ENCODE measurements around the gene ZNF609. TPM values are rescaled to one million over a fixed set of nuclear protein-coding genes. Genes with fewer than 3 reads are reported as not detected.
"Not testable (repeated sequence)": the region's sequence is repeated elsewhere in the genome, so short reads cannot be mapped to it uniquely, and the experiment has no call there.

ZNF609 gene
- total RNA-seq, 1 donor from 2014 or later = 48.2 TPM

GRCh38 chr15:64562003-64562640 lies 101.7 kb downstream of the ZNF609 start:
- intact Hi-C loops (cut with DNase I) = no loop called here
- ATAC-seq = no peak
- no peak for DNase-seq (ENCODE audit: low spot score)

DNA sequence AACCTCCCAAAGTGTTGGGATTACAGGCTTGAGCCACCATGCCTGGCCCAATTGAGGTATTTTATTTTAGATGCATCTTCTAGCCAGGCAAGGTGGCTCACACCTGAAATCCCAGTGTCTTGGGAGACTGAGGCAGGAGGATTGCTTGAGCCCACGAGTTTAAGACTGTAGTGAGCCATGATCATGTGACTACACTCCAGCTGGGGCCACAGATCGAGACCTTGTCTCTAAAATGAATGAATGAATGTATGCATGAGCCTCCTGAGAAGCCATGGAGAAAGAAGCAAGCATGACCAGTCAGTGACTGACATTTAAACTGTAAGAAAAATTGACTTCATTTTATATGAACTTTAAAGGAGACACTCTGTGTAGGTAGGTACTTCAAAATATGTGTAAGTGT lies 105.7 kb downstream of the ZNF609 start:
- DNase-seq (ENCODE audit: low spot score) = no peak
- intact Hi-C loops (cut with DNase I) = no loop called here

DNA sequence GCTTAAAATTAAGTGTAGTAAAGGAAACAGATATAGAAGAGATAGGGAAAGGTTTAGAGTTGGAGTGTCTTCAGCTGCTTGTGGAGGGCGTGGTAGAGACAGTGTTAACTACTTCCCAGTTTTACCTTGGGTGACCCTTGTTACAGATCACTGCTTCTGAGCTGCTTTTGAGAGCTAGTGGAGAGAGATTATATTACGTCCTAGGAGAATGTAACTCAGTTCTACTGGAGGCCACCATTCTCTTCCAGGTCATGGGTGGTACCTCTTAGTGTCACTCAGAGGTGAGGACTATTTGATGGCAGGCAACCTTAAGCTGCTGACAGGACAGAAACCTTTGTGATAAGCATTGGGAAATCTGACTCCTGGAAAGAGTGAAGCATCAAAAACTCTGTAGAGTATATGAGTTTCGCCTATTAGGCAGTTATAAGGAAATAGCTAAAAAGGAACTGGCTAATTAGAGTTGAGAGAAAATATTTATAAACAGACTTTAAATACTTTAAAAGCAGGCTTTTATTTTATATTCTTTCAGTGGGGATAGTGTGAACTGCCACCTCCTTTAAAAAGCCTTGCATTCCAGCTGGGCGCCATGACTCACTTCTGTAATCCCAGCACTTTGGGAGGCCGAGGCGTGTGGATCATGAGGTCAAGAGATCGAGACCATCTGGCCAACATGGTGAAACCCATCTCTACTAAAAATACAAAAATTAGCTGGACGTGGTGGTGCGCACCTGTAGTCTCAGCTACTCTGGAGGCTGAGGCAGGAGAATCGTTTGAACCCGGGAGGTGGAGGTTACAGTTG lies 106.5 kb downstream of the ZNF609 start:
- intact Hi-C loops (cut with DNase I) = no loop called here
- ATAC-seq (no peak), DNase-seq (ENCODE audit: low spot score) (no peak)

More for the DNA sequence above, 105.7 kb downstream of the ZNF609 start:
- no peak for ATAC-seq

GRCh38 chr15:64568765-64569164 lies 108.4 kb downstream of the ZNF609 start:
- intact Hi-C loops (cut with DNase I) = no loop called here
- ATAC-seq (no peak), DNase-seq (ENCODE audit: low spot score) (no peak)

- no peak for DNase-seq (ENCODE audit: low spot score)
- intact Hi-C loops (cut with DNase I) = no loop called here
- ATAC-seq = no peak
Observed at GRCh38 chr15:64571857-64572291, 111.5 kb downstream of the ZNF609 start.

DNA sequence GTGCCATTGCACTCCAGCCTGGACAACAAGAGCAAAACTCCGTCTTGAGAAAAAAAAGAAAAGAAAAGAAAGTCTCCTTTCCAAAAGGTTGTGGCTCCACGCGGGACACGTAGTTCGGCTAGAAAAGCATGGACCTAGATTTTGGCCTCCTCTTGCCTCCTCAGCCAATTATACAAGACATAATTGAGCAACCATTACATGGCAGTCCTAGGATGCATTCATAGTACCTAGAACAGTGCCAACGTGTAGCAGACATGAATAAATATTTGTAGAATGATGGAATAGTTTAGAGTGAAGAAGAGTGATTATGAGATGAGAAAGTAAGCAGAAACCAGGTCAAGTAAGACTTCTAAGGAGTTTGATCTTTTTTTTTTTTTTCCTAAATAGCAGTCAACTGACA lies 112.5 kb downstream of the ZNF609 start:
- ATAC-seq (no peak), DNase-seq (ENCODE audit: low spot score) (no peak)
- intact Hi-C loops (cut with DNase I) = no loop called here

DNA sequence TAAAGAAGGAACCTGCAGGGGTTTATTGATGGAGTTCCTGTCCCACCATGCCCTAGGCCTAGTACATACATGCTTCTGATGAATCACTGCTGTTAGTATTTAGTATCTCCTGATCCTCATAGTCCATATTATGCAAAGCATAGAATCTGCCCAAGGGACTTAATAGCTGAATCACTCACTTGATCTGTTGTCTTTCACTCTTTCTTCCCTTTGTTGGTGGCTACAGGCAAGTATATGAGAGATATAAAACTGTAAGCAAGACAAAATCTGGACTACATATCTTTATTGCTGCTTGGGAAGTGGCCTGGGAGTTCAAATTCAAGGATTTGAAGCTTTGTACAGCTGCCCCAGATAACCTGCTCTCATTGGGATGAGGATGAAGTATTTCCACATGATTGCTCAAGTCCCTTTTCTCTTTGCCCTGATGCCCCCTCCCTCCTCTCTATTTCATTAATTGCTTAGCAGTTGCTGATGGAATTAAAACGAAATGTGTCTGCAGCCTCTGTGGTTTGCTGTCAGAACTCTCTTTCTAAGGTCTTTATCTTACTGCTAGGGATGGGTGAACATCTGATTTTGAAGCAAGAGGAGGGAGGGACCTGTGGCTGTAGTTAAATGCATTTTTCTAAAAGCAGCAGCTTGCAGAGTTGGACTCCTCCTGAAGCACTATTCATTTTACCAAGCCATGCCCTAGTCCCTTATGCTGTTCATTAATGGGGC lies 114.1 kb downstream of the ZNF609 start:
- DNase-seq (ENCODE audit: low spot score) (no peak), ATAC-seq (peak; percentile 42)
- intact Hi-C loops (cut with DNase I) = no loop called here

- intact Hi-C loops (cut with DNase I) = no loop called here
- ATAC-seq = no peak
- no peak for DNase-seq (ENCODE audit: low spot score)
Observed at GRCh38 chr15:64580696-64581407, 120.5 kb downstream of the ZNF609 start.

DNA sequence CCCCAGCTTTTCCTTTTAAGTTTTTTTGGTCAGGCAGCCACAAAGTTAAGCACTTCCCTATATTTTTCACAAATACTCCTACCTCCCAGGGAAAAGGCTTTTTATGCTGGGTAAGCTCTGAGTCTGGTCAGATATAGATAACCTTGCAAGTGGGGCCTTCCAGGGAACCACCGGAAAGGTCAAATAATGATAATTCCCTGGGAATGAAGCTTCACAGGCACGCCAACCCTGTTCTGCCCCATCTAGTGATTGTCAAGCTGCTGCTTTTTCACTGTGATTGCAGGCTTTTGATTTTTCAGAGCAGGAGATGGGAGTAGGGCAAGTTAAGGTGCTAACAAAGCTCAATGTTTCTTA lies 121.0 kb downstream of the ZNF609 start:
- intact Hi-C loops (cut with DNase I) = no loop called here
- no peak for DNase-seq (ENCODE audit: low spot score)

DNA sequence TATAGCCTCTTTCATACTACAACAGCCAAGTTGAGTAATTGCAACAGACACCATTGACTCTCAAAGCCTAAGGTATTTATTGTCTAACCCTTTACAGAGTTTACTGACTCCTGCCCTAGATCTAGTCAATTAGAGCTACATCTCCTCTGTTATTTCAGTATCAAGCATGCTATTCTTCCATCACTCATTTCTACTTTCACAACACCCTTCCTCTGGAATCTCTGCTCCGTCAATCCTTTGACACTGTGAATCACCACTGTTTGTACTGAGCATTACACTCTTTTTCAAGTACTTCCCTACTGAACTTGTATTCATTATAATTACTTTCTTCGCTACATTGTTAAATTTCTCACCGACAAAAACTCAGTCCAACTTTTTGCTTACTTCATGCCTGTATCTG lies 121.8 kb downstream of the ZNF609 start:
- no peak for ATAC-seq
- intact Hi-C loops (cut with DNase I) = no loop called here

More for the DNA sequence above, 121.0 kb downstream of the ZNF609 start:
- no peak for ATAC-seq

GRCh38 chr15:64583519-64583918 lies 123.1 kb downstream of the ZNF609 start:
- DNase-seq (ENCODE audit: low spot score) (no peak), ATAC-seq (no peak)
- intact Hi-C loops (cut with DNase I) = no loop called here

More for the DNA sequence above, 121.8 kb downstream of the ZNF609 start:
- DNase-seq (ENCODE audit: low spot score) = no peak

DNA sequence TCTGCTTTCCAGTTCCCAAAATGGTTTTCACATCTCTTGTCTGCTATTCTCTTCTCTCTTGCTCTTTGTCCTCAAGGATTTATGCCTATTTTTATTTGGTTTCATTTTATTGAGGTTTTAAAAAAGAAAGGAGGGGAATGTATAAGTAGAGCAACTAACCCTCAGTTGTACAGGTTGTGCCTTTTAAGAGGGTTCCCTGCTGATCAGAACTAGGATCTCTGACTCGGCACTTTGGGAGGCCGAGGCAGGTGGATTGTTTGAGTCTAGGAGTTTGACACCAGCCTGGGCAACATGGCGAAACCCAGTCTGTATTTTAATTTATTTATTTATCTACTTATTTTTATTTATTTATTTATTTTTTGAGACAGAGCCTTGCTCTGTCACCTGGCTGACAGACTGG lies 123.6 kb downstream of the ZNF609 start:
- no peak for ATAC-seq
- intact Hi-C loops (cut with DNase I) = no loop called here
- no peak for DNase-seq (ENCODE audit: low spot score)

DNA sequence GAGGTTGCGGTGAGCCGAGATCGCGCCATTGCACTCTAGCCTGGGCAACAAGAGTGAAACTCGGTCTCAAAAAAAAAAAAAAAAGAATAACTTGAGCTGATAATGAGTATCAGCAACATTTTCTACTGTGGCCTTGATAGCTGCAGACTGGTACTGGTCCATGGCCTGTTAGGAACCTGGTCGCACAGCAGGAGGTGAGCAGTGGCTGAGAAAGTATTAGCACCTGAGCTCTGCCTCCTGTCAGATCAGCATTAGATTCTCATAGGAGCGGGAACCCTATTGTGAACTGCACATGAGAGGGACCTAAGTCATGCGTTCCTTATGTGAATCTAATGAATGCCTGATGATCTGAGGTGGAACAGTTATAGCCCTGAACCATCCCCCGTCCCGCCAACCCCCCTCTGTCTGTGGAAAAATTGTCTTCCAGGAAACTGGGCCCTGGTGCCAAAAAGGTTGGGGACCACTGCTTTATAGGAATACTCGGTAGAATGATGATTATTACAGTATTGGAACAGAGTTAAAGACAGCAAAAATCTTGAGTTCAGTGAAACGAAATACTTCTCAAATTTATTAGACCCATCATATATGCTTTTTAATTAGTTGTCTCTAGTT lies 126.0 kb downstream of the ZNF609 start:
- intact Hi-C loops (cut with DNase I) = no loop called here
- ATAC-seq (no peak), DNase-seq (ENCODE audit: low spot score) (no peak)

DNA sequence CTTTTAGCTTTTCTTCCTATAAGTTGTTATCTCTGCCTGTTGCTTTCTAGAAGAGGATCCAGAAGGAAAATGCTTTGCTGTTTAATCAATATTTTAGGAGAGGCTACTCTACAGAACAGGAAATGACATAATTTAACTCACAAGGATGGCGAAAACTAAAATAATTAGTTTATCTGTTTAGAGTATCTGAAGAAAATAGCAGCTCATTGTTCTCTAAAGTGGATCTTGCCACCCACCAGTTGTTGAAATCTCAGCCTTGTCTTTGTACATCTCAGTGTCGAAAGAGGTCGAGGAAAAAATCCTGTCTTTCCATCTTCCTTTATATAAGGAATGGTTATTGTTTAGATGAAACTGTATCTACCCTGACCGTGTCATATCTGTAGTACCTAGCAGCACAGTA lies 126.6 kb downstream of the ZNF609 start:
- DNase-seq (ENCODE audit: low spot score) (no peak), ATAC-seq (no peak)
- intact Hi-C loops (cut with DNase I) = no loop called here

DNA sequence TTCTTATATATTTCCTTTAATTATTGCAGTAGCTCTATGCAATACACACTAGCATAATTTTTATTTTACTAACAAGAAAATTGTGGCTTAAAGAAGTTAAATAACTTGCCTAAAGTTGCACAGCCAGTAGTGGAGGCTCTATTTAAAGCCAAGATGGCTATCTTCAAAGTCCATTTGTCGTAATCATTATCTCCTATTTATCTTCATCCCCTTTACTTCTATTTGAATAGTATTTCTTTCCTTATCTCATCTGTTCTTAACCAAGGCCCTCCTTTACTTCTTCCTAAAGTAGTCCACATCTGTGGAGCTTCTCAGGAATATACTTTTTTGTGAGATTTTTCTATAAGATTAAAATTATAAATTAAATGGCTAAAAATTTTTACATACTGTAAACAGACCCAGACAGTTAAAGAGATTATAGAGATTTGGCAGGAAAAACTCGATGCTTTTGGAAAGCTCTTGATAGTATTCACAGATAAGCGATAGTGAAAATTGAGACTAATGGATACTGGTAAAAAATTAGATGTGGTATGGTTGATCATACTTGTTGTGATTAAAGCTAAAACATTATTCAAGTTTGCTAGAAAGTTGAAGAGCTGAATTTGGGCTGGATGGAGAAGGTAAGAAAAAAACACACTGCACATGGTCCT lies 129.2 kb downstream of the ZNF609 start:
- DNase-seq (ENCODE audit: low spot score) (no peak), ATAC-seq (no peak)
- intact Hi-C loops (cut with DNase I) = no loop called here

GRCh38 chr15:64592845-64593244 lies 132.5 kb downstream of the ZNF609 start:
- DNase-seq (ENCODE audit: low spot score); intact Hi-C loops (cut with DNase I); ATAC-seq: not testable (repeated sequence)

DNA sequence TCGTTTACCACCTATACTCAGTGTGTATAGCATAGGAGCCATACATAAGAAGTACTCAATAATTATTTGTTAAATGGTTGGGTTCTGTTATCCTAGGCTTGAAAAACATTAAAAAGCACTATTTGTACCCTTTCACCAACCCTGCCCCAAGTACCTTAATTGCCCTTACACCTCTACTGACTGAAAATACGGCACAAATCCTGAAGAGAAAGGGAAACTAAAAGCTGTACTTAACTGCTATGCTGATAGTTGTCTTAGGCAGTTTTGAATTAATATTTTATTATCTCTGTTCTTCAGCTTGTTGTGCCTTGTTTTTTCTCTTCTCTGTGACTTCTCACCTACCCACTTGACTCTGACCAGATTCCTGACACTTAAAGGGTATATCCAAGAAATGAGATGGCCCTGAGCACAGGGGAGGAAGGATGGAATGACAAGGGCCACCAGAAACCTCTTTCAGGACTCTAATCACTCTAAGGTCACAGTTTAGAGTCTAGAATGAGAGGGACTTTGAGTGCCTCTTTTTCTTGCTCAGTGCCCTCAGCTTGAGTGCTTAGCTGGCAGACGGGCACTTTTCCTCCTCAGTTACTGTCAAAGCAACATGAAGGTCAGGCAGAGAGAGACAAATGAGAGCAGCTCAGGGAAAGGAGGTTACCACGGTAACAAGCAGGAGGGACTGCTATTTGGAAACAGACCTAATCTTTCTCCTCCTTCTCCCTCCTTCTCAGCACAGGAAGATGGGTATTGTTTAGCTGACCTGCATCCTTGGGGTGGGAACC lies 136.5 kb downstream of the ZNF609 start:
- intact Hi-C loops (cut with DNase I) = loop anchor here (1.0 kb wide), 1 partner anchor 30 kb away; no protein-coding TSS in a partner anchor
- DNase-seq (ENCODE audit: low spot score) (no peak), ATAC-seq (peak; percentile 91)

GRCh38 chr15:64597477-64597822 lies 137.1 kb downstream of the ZNF609 start:
- intact Hi-C loops (cut with DNase I) = no loop called here
- ATAC-seq (no peak), DNase-seq (ENCODE audit: low spot score) (no peak)

Data from sciatic nerve (tissue), 2 donors.